SKM-1 (cell line): ENCODE data around the gene PI4KA.
A peak's percentile ranks its signal among the peaks of the same experiment; 100 is the strongest.
"Not testable (repeated sequence)": the region's sequence is repeated elsewhere in the genome, so short reads cannot be mapped to it uniquely, and the experiment has no call there.

Source experiments
- DNase-seq: peaks from one replicate; lab custom pipeline; 2025; ENCODE audit not compliant: unreplicated experiment; lab: John Stamatoyannopoulos, UW

The PI4KA gene

DNA sequence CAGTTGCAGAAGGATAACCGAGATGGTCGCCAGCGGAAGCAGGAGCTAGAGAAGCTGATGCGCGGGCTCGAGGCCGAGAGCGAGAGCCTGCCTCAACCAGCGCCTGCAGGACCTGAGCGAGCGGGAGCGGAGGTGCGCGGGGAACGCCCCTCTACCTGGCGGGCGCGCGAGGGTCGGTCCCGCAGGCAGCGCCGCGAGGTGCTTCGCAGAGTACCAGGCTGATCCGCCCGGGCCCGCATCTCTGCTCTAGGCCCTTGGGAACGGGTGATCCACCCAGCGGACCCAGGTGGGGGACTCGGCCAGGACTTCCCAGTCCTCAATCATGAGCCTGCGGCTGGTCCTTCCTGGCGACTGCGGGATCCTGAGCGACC lies 156.5 kb downstream of the PI4KA start:
- DNase-seq = not testable (repeated sequence)

DNA sequence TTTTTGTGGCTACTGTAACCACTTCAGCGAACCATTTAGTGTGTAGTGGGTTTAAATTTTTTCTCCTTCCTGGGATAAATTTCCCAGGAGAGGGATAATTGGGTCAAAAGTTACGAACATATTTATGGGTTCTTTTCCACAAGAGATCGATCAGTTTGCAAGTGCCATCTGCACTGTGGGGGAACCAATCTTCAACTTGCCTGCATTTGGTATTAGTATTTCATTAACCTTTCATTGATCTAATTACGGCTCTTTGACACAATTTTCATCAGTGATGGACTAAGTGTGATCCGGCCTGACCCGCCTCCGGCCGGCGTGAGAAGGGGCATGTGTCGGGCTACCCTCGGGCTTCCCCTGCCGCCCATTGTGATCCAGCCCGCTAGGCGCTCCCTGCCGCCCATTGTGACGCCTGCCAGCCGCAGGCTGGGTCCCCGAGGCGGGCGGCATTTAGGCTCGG lies 156.9 kb downstream of the PI4KA start:
- DNase-seq = not testable (repeated sequence)

DNA sequence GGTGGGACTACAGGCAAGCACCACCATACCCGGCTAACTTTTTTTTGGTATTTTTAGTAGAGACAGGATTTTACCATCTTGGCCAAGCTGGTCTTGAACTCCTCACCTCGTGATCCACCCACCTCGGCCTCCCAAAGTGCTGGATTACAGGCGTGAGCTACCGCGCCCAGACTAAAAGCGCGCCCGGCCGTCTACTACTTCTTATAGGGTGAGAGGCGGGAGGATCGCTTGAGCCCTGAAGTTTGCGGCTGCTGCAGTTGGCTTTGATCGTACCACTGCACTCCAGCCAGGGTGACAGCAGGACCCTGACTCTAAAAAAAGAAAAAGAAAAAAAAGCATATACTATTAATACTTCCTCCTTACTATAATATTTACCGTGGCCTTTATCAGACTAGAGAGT lies 158.3 kb downstream of the PI4KA start:
- not testable (repeated sequence) for DNase-seq

DNA sequence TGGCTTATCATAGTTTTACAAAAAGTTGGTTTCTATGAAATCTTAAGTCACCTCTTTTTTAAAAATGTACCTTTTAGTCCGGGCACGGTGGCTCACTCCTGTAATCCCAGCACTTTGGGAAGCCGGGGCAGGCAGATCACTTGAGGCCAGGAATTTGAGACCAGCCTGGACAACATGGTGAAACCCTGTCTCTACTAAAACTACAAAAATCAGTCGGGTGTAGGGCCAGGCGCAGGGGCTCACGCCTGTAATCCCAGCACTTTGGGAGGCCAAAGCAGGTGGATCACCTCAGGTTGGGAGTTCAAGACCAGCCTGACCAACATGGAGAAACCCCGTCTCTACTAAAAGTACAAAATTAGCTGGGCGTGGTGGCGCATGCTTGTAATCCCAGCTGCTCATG lies 158.8 kb downstream of the PI4KA start:
- DNase-seq = not testable (repeated sequence)

DNA sequence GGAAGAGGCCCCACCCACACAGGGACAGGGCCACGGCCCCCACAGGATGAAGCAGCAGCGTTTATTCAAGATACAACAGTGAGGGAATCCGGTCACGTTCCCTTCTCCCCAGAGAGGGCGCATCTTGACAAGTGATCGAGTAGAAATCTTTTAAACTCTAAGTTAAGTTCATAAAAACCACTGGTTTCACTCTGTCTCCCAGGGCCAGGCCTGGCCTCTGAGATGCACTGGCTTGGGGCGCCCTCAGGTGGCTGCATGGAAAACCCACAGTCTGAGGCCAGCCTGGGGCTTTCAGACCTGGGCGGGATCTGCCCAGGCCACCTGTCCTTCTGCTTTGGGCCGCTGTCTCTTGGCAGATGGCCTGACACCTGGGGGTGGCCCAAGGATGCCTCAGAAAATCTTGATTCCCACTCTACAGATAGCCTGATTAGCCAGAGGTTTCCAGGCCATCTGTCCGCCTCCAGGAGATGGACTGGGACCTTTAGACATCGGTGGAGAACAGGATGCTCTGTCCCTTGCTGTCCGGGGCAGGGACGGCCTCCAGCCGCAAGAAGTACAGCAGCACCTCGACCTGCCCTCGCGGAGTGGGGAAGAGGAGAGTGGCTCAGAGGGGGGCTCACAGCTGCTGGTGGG lies 161.0 kb downstream of the PI4KA start:
- peak; percentile 67 for DNase-seq

DNA sequence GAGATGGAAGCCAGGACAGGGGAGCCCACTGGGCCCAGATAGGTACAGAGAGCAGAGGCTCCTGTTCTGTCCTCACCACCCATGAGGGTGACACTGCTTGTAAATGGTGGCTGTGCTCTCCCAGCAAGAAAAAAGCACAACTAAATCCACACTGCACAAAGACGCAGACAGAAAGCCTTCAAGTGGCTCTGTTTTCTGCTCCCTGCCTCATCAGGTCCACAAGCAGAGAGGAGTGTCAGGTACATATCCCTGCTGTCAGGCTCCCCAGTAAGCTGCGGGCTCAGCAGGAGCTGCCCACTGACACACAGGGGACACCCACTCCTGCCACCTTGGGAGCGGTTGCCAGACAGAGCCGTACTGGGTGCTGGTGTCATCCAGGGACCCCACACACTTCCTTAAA lies 162.6 kb downstream of the PI4KA start:
- DNase-seq = not testable (repeated sequence)

DNA sequence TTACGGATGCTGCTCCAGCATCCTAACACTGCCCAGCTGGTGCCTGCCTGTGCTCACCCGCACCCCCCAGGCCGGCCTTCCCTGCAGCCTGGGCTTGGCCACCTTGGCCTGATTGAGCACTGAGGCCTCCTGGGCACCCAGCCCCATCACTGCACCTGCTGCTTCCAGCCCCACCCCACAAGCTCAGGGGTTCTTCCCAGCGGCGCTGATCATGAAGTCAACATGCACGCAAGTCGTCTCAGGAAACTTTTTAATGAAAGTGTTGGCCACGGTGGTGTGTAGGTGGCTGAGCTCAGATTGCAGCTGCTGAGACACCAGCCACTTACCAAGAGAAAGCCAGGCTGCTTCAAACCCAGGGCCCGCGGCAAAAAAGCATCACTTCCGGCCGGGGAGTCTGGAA lies 163.4 kb downstream of the PI4KA start:
- DNase-seq = not testable (repeated sequence)

DNA sequence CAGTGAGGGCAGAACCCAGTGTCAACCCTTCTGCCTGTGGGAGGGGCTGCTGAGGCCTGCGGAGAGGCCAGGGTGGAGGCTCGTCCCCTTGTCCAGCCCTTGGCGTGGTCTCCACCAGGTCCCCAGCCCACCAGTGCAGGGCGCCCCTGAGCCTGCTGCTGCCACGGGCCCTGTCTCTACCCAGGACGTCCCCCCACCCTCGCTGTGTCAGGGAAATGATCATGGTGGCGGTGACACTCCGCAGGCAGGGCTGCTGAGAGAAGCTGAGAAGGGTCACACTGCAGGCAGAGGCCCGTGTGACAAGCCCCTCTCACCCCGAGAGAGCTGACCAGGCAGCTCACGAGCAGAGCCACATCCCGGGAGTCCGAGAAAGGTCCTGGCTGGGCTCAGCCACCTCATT lies 164.4 kb downstream of the PI4KA start:
- not testable (repeated sequence) for DNase-seq

DNA sequence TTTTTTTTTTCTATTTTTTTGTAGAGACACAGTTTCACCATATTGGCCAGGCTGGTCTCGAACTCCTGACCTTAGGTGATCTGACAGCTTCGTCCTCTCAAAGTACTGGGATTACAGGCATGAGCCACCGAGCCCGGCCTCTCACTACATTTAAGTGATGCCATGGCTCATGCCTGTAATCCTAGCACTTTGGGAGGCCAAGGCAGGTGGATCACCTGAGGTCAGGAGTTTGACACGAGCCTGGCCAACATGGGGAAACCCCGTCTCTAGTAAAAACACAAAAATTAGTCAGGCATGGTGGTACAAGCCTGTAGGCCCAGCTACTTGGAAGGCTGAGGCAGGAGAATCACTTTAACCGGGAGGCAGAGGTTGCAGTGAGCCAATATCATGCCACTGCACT lies 165.7 kb downstream of the PI4KA start:
- not testable (repeated sequence) for DNase-seq

DNA sequence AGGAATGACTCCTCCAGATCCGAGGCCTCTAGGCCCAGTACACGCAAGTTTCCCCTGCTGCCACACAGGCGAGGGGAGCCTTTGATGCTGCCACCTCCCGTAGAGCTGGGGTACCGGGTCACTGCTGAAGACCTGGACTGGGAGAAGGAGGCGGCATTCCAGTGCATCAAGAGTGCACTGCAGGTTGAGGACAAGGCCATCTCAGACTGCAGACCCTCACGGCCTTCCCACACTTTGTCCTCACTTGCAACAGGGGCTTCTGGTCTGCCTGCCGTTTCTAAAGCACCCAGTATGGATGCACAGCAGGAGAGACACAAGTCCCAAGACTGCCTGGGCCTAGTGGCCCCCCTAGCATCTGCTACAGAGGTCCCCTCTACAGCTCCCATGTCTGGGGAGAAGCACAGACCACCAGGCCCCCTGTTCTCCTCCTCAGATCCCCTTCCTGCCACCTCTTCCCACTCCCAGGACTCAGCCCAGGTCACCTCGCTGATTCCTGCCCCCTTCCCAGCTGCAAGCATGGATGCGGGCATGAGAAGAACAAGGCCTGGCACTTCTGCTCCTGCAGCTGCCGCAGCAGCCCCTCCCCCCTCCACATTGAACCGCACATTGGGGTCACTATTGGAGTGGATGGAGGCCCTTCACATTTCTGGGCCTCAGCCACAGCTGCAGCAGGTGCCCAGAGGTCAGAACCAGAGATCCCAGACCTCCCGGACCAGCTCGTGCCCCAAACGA lies 167.9 kb downstream of the PI4KA start:
- DNase-seq = not testable (repeated sequence)

DNA sequence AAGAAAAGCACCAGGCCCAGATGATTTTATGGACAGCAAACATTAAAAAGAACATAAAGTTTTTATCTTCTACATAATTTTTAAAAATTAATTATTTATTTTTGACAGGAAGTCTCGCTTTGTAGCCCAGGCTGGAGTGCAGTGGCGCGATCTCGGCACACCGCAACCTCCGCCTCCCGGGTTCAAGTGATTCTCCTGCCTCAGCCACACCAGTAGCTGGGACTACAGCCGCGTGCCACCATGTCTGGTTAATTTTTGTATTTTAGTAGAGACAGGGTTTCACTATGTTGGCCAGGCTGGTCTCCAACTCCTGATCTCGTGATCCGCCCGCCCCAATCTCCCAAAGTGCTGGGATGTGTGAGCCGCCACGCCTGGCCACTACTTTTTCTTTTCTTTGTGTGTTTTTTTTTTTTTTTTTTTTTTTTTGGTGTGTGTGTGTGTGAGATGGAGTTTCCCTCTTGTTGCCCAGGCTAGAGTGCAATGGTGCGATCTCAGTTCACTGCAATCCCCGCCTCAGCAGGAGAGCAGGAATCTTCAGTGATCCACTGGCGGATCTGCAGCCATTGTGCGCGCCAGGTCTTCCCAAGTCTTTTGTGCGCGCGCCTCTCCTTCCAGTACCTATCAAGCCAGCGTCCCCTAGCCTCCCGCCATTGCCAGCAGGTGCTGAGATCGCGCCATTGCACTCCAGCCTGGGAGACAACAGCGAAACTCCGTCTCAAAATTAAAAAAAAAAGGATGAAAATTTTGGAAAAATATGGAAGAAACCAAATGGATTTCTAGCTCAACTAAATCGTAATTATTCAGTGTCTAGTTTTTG lies 171.0 kb downstream of the PI4KA start:
- DNase-seq = not testable (repeated sequence)

DNA sequence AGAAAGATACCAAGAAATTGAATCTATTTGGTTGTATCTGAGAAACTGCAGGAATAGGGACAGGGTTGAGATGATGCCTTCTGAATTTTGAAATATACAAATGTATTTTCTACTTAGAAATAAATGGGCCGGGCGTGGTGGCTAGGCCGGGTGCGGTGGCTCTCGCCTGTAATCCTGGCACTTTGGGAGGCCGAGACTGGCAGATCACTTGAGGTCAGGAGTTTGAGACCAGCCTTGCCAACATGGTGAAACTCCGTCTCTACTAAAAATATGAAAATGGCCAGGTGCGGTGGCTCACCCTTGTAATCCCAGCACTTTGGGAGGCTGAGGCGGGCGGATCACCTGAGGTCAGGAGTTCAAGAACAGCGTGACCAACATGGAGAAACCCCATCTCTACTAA lies 172.8 kb downstream of the PI4KA start:
- DNase-seq = not testable (repeated sequence)

DNA sequence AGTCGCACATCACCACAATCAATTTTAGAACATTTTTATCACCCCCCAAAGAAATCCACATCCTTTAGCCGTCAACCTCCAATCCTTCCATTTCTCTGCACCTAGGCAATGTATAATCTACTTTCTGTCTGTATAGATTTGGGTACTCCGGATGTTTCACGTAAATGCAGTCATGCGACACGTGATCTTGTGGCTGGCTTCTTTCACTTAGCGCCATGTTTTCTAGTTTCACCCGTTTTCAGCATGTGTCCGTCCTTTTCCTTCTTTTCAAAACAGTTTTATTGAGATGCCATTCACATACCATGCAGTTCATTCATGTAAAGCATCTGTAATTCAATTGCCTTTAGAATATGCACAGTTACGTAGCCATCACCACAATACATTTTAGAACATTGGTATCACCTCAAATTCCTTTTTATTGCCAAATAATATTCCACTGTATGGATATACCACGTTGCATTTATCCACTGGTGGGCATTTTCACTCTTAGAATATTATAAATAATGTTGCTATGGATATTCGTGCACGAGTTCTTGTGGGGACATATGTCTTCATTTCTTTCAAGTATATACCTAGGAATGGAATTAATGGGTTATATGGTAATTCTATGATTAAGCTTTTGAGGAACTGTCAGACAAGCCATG lies 179.7 kb downstream of the PI4KA start:
- not testable (repeated sequence) for DNase-seq

DNA sequence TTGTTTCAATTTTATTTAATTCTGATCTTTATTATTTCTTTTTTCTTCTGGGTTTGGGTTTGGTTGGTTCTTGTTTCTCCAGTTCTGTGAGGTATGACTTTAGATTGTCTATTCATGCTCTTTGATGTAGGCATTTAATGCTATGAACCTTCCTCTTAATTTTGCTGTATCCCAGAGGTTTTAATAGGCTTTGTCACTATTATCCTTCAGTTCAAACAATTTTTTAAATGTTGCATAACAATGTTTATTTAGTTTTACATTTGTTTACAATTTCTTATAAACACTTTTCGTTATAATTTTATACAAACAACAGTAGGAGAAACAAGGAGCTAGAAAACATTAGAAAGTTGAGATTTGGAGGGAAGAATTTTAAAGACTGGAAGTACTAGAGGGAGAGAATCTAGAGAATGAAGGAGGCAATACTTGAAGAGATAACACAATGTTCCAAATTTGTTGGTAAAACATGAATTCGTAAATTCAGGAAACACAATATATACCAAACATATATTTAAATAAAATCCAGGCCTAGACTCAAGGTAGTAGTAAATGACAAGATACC lies 180.8 kb downstream of the PI4KA start:
- DNase-seq = no peak

DNA sequence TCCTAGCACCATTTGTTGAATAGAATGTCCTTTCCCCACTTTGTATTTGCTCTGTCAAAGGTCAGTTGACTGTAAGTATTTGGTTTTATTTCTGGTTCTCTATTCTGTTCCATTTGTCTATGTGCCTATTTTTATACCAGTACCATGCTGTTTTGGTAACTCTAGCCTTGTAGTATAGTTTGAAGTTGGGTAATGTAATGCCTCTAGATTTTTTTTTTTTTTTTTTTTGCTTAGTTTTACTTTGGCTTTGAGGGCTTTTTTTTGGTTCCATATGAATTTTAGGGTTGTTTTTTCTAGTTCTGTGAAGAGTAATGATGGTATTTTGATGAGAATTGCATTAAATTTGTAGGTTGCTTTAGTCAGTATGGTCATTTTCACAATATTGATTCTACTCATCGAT lies 183.0 kb downstream of the PI4KA start:
- not testable (repeated sequence) for DNase-seq

DNA sequence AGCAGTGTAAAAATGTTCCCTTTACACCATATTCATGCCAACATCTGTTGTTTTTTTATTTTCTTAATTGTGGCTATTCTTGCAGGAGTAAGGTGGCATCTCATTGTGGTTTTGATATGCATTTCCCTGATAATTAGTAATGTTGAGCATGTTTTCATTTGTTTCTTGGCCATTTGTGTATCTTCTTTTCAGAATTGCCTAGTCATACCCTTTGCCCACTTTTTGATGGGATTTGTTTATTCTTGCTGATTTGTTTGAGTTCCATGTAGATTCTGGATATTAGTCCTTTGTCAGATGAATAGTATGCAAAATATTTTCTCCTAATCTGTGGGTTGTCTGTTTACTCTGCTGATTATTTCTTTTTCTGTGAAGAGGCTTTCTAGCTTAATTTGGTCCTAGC lies 183.6 kb downstream of the PI4KA start:
- DNase-seq = no peak

DNA sequence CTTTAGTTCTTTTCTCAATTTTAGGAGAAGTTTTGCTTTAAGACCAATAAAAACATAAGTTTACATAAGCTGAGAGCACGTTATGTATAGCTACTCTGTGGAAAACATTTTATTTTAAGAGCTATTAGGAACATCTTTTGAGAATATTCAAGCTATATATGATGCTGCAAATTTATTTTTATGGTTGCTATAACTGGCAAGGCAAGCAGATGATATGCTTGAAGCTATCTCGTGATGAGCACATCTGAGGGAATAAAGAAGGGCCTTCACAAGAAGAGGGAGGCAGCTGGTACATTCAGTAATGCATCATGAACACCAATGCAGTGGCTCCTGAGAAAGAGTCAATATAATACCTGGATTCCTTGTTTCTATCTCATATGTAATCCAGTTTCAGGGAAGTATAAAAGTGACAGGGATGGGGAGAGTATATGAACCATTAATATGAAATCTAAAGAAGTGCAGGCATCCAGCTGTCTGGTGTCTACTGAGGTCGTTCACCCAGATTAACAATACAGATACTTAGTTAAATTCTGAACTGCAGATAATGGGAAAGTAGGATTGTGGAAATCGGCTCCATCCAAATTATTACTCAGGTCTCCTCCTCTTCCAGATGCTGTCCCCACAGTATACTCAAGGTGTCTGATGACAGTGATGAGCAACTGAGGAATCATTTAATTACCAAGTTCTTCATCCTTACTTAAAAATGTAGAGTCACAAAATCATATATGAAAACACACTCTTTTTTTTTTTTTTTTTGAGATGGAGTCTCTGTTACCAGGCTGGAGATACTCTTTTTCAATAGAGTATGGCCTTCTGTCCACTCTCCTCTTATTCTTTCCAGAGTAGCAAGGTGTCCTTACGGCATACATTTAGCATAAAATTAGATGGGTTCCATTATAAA lies 185.1 kb downstream of the PI4KA start:
- DNase-seq = no peak

DNA sequence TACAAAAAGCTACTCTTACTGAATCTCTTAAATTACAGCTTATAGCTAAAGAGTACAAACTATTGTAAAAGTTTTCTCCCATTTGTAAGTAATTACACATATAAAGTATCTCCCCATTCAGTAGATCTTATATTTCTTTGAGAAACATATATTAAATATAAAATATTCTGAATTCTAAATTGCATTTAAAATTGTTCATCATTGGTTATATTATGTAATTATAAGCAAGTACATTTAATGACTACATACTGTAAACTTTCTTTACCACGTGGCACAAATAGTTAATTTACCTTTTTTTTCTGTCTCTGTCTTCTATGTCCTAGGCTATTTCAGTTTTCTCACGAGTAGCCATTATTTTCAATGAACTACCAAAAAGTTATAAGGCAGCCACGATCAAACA lies 185.9 kb downstream of the PI4KA start:
- DNase-seq = no peak

DNA sequence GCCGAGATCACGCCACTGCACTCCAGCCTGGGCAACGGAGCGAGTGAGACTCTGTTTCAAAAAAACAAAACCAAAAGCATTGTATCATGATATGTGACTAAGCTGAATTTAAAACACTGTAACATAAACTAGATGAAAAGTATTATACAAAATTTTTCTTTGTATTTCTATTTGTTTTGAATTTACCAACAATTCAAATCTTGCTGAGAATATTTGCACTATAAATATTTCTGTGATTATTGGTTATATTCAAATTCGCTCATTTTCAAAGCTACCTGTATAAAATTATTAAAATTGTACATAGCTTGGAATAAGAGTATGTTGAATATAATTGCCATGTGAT lies 186.6 kb downstream of the PI4KA start:
- DNase-seq = no peak

DNA sequence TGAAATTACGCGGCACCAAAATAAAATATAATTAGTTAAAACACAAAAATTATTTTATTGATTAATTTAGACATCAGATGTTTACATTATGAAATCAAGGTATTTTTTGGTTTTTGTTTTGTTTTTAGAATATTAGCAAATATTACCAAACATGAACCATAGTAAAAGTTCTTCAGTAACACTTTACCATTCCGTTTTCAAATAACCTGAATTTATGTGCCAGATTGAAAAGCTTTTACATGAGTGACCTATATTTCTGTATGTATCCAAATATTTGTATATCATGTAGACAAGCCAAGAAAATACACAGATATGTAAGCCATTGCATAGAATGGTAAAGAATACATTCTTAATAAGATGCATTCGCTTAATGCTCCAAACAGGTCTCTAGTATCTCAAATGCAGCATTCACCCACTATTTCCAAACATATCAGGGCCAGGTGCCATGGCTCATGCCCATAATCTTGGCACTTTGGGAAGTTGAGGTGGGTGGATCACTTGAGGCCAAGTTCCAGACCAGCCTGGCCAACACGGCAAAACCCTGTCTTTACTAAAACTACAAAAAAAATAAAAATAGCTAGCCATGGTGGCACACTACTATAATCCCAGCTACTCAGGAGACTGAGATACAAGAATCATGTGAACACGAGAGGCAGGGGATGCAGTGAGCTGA lies 187.1 kb downstream of the PI4KA start:
- DNase-seq = no peak
